GM19193 (cell line): Measurements from ENCODE around the gene ZDHHC5.

ENCODE experiments used
- POLR2A ChIP-seq: IDR thresholded peaks from 4 replicates; pipeline ENCODE4 v1.6.1; 2011; ENCODE audit not compliant: insufficient read depth, insufficient read length; ENCODE audit errors: extremely low read depth

The ZDHHC5 gene

GRCh38 chr11:57649826-57650738 is 17.8 kb upstream of the ZDHHC5 start, which contains the start of gene YPEL4:
Gene YPEL4, minus strand, starts transcription at chr11:57649912. Its CDS starts 2,805 bp downstream, at chr11:57647107.
- no peak for TF ChIP-seq POLR2A

DNA sequence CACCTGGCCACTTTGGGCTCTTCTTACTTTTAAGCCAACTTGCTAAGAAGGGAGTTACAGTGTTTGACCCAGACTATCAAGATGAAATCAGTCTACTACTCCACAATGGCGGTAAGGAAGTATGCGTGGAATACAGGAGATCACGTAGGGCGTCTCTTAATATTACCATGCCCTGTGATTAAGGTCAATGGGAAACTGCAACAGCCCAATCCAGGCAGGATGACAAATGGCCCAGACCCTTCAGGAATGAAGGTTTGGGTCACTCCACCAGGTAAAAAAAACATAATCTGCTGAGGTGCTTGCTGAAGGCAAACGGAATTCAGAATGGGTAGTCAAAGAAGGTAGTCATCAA is 17.2 kb upstream of the ZDHHC5 start:
- no peak for TF ChIP-seq POLR2A

DNA sequence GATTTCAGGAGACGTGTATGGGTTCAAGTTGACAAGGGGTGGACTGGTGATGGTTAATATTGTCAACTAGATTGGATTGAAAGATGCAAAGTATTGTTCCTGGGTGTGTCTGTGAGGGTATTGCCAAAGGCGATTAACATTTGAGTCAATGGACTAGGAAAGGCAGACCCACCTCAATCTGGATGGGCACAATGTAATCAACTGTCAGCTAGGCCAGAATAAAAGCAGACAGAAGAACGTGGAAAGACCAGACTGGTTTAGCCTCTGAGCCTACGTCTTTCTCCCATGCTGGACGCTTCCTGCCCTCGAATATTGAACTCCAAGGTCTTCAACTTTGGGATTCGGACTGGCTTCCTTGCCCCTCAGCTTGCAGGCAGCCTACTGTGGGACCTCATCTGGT is 16.5 kb upstream of the ZDHHC5 start:
- TF ChIP-seq POLR2A = no peak

GRCh38 chr11:57652662-57653061 is 15.3 kb upstream of the ZDHHC5 start:
- no peak for TF ChIP-seq POLR2A

- no peak for TF ChIP-seq POLR2A
Measured at GRCh38 chr11:57653163-57653562, 14.8 kb upstream of the ZDHHC5 start.

- TF ChIP-seq POLR2A = no peak
Measured at GRCh38 chr11:57656885-57657193, 11.1 kb upstream of the ZDHHC5 start.

- TF ChIP-seq POLR2A = peak; percentile 75
Measured at GRCh38 chr11:57657194-57658022, 10.5 kb upstream of the ZDHHC5 start, which contains the start of gene CLP1. Gene CLP1, plus strand, starts transcription at chr11:57657762. Its CDS starts 1,715 bp downstream, at chr11:57659477.

DNA sequence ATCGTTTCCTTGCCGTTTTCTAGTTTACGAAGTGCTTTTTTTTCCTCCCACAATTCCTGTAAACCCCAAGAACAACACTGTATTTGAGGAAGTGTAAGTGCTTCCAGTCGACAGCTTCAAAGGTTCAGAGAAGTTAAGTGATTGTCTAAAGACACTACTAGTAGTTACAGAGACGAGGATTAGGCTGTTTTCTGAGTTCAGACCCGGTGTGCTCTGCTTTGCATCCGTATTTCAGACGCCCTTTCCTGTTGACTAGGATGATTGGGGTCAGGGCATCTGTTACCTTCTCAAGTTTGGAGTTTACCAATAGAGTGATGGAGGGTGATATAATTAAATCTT is 9.9 kb upstream of the ZDHHC5 start:
- TF ChIP-seq POLR2A = no peak

DNA sequence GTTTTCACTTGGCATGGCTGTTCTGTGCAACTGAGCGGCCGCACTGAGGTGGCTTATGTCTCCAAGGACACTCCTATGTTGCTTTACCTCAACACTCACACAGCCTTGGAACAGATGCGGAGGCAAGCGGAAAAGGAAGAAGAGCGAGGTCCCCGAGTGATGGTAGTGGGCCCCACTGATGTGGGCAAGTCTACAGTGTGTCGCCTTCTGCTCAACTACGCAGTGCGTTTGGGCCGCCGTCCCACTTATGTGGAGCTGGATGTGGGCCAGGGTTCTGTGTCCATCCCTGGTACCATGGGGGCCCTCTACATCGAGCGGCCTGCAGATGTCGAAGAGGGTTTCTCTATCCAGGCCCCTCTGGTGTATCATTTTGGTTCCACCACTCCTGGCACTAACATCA is 8.2 kb upstream of the ZDHHC5 start:
- TF ChIP-seq POLR2A = no peak

DNA sequence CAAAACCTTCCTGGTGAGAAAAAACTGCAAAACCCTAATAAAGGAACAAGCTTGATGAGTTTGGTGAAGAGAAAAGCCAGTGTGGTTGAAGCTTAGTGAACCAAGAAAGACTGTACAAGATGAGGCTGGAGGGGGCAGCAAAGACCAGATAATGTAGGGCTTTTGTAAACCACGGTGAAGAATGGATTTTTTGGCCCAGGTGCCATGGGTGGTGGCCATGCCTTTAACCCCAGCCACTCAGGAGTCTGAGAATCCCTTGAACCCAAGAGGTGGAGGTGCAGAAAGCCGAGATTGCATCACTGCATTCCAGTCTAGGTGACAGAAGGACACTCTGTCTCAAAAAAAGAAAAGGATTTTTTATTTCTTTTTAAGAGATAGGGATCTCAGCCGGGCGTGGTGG is 5.0 kb upstream of the ZDHHC5 start:
- no peak for TF ChIP-seq POLR2A

GRCh38 chr11:57663975-57664374 is 3.9 kb upstream of the ZDHHC5 start:
- no peak for TF ChIP-seq POLR2A

GRCh38 chr11:57667117-57667735 is 688 bp upstream of the ZDHHC5 start:
- TF ChIP-seq POLR2A = peak; percentile 46

DNA sequence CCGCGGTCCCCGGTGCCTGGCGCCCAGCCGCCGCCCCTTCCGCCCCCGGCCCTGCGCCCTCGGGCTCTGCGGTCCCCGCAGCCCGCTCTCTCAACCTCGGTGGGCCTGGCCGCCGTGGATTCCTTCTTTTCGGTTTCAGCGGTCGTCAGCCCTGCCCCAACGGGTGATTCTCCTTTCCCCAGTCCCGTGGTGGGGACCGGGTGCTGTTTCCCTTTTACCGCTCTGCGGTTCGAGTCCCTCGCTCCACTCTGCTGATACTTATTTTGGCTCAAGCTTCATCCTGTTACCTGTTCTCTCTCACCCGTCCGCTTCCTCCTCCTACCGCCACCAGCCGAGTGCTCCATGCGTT is 494 bp downstream of the ZDHHC5 start:
- TF ChIP-seq POLR2A = no peak

DNA sequence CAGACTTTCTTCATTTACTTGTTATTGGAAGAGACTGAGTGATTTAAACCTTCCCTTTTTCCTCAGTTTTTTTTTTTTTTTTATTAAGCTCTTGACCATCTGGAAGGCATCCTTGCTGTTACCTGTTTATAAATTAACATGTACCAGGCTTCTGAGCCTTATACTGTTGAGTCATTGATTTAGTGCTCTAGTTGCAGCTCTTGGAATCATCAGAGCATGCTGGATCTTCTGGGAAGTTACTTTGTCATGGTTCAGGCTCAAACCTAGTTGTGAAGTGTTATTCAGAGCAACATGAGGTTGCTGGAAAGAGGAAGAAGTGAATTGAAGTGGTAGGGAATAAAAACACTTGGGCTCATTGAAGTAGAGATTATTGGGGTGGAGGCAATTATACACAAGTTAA is 6.3 kb downstream of the ZDHHC5 start:
- TF ChIP-seq POLR2A = no peak

DNA sequence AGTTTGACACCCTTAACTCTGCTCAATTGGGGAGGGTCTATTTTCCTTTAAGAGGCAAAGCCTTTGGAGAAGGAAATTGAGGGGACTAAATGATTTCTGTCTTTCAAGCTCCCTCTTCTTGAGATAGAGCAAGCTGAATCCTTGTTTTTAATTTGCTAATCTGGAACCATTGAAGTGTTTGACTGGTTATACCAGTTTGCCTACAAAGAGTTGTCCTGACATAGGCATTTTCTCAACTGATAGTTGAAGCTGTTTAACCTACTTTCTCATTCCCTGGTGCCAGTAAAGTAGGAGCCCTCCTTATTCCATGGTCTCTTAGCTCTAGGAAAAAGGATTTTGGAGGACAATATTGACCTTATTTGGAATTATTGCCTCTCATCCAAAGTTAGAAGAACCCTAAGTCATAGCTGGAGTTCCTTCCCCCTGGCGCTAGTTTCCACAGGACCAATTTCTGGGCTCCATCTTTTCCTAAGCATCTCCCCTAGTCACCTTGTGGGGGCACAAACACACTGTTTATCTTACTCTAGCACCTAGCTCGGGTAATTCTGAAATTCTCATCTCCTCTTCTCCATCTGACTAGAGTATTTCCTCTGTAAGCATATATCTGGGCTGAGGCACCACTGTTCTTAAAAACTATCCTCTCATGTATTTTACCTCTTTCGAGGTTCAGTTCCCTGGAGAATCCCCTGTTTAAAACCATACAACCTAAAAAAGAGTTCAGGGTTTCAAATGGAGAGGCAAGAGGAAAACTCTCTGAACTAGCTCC is 7.4 kb downstream of the ZDHHC5 start:
- no peak for TF ChIP-seq POLR2A

GRCh38 chr11:57679396-57679795 is 11.5 kb downstream of the ZDHHC5 start:
- no peak for TF ChIP-seq POLR2A

DNA sequence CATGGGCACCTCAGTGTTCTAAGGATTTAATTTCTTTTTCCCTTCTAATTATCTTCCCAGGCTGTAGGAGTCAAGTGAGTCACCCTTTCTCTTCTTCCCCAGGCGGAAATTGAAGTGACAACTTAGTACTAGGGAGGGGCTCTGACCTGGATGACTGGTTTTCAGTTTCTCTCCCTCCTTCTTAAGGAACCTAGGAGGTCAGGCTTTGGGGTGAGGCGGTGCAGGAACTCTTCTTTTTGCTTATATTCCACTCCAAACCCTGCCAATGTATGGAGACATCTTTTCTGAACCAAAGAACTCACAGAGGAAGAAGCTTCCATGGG is 12.6 kb downstream of the ZDHHC5 start:
- no peak for TF ChIP-seq POLR2A
